Astrocyte (in vitro differentiated cells and primary cell): ENCODE data around the gene GOLGA6L9.
"Not testable (repeated sequence)": the region's sequence is repeated elsewhere in the genome, so short reads cannot be mapped to it uniquely, and the experiment has no call there.

ENCODE experiments used
- EZH2 ChIP-seq: IDR thresholded peaks from 2 replicates; pipeline ENCODE4 v1.6.1; 2012; ENCODE audit warnings: mild to moderate bottlenecking, low read length, inconsistent platforms; ENCODE audit not compliant: insufficient read depth
- TF ChIP-seq, protein P1 (sequence below): IDR thresholded peaks from 2 replicates; pipeline ENCODE4 v1.5.1; 2011; ENCODE audit warnings: low read depth, mild to moderate bottlenecking, inconsistent platforms, low read length, moderate library complexity; ENCODE audit not compliant: insufficient read depth

DNA sequence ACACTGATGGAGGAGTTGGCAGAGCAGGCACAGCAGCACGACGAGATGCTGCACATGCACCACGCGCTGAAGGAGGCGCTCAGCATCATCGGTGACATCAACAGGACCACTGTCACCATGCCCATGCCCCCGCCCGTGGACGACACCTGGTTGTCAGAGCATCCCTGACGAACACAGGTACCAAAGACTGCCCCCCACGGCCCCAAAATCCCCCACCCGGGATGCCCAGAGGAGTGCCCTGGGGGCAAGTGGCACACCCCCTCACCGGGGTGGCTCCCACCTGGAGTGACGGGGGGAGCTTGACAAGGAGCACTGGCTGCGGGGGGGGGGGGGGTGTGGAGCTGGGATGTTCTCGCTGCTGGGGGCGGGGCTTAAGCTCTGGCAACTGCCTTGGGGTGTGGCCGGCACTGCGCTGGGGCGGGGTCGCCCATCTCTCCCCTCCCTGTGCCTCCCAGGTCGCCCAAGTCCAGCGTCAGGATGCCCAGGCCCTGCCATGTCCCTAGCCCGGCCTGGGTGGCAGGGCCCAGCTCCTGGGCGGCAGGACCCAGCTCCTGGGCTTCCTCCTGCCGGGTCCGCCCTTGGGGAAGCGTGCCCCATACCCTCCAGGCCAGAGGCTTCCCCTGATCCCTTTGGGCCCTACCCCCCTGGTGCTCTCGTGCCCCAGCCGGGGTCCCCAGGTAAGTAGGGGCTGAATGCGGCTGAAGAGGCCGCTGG lies 42.8 kb downstream of the GOLGA6L9 start:
- TF ChIP-seq, protein P1, sequence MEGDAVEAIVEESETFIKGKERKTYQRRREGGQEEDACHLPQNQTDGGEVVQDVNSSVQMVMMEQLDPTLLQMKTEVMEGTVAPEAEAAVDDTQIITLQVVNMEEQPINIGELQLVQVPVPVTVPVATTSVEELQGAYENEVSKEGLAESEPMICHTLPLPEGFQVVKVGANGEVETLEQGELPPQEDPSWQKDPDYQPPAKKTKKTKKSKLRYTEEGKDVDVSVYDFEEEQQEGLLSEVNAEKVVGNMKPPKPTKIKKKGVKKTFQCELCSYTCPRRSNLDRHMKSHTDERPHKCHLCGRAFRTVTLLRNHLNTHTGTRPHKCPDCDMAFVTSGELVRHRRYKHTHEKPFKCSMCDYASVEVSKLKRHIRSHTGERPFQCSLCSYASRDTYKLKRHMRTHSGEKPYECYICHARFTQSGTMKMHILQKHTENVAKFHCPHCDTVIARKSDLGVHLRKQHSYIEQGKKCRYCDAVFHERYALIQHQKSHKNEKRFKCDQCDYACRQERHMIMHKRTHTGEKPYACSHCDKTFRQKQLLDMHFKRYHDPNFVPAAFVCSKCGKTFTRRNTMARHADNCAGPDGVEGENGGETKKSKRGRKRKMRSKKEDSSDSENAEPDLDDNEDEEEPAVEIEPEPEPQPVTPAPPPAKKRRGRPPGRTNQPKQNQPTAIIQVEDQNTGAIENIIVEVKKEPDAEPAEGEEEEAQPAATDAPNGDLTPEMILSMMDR = not testable (repeated sequence)
- TF ChIP-seq EZH2 = not testable (repeated sequence)
